Measurements from ENCODE around the gene UBXN1.
A peak's percentile ranks its signal among the peaks of the same experiment; 100 is the strongest.
"Not testable (repeated sequence)": the region's sequence is repeated elsewhere in the genome, so short reads cannot be mapped to it uniquely, and the experiment has no call there.

The UBXN1 gene

DNA sequence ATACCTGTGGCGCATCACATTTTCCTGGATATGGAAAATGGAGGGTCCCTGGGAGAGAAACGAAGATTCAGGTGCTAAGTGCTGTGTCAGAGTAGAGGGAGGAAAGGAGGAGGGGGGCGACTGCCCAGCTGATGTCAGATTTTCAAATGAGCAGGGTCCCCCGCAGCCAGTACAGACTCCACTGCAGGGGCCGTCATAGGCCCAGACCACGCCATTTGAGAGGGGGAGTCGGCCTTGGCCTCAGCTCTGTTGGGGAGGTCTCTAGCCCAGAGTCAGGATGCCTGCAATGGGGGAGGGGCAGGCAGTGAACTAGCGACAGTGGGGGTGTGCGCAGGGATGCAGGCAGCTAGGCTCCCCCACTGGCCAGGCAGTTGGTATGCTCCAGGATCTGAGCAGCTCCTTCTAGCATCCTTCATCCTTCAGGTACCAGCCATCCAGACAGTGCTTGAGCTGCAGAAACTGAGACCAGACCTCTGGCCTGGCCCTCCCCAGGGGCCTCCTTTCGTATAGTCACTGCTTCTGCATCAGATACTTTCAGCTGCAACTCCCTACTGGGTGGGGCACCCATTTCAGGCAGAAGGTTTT is 28.5 kb upstream of the UBXN1 start, which contains the start of the genes BSCL2 and GNG3:
Gene BSCL2 (minus strand): TSS at position 148 of the 585 bp plus-strand sequence. CDS start 229 bp downstream, outside the sequence.
Gene GNG3 (plus strand): TSS at position 400 of the 585 bp plus-strand sequence. CDS start 620 bp downstream, outside the sequence.
- DNase-seq, result peak; percentile 61 to 84

DNA sequence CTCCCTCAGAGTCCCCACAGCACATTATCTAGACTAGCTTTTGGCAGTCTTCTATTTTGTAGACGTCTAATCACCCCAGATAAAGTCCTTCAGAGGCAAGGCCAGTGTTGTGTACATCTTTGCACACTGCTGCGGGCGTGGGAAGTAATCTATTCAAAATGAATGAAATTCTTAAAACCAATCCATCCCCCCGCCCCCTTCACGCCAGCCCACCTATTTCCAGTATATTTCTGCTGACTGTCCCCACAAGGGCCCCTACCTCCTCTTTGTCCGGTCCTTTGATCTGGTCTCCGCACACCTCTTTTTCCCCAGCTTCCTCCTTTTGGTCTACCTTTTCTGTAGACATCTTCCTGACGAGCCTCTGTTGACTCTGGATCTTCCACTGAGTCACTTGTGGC is 28.0 kb upstream of the UBXN1 start:
- DNase-seq, result no peak

DNA sequence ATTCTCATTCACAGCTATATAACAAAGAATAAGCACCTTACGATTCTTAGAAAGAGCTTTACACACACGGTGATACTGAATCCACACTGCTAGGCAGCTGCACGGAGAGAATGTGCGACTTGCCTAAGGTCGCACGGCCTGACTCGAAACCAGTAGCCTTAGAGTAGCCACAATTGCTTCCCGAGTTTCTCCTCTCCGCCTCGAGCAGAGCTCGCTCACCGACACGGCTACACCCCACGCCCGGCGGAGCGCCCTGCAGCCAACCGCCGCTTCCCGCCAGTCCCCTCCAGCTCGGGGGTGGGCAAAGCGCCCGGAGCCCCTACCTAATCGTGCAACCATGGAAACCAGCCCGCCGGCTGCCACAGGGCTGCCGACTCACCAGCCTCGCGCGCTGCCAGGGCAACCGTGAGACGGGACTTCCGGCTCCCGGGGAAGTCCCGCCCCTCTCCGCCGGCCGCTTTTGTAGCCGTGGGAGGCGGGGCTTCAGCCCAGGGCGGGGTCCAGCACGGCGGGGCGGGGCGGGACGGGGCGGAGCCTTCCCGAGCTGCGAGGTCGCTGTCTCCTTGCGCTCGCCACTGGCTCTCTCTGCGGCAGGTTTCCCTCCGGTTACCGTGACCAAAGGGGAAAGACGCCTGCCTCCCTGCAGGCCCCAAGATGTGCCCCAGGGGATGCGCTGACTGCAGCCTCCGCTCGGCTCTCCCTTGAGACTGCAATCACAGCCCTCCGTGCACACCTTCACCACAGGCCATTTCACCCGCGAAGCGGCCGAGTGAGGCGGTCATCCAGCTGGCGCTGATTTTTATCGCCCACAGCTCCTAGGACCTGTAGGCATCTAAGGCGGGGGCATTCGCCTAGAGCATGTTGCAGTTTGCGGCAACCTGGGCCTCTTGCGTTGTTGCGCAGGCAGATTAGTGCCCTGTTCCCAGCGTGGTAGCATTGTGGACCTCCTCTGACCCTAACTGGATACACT is 27.3 kb upstream of the UBXN1 start:
- DNase-seq, result peak; percentile 92 to 95

DNA sequence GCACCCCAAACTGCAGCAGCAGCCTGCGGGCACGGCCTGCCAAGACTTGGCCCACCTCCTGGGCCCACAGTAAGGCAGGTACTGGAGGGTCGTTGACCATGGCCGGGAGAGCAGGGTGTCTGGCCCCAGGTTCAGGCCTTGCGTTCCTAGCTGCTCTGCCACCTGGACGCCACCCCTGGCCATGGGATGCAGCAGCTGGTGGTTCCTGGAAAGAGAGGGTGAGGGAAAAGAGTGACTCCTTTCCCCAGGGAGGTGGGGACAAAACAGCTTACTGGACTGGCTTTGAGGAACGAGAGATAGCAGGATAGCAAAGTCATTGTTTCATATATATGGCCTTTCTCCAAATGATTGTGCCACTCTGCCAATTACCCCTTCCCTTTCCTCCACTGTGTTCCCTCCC is 26.5 kb upstream of the UBXN1 start:
- no peak for DNase-seq

DNA sequence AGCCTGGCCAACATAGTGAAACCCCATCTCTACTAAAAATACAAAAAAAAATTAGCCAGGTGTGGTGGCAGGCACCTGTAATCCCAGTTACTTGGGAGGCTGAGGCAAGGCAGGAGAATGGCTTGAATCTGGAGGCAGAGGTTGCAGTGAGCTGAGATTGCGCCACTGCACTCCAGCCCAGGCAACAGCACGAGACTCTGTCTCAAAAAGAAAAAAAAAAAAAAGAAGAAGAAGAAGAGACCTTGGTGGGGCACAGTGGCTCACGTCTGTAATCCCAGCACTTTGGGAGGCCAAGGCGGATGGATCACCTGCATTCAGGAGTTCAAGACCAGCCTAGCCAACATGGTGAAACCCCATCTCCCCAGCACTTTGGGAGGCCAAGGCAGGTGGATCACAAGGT is 25.0 kb upstream of the UBXN1 start:
- DNase-seq, result not testable (repeated sequence)

DNA sequence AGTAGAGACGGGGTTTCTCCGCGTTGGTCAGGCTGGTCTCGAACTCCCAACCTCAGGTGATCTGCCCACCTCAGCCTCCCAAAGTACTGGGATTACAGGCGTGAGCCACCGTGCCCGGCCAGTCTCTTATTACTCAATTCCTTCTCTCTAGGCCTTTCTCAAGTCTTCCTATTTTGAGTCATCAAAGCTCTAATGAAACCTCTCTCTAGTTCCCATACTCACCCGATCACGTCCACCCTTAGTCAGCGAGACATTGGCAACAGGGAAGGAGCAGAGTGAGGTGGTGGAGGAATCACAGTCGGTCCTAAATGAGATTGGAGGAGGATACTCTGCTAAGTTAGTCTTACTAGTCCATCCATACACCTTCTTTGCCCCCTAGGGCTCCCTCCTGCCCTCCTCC is 23.4 kb upstream of the UBXN1 start:
- DNase-seq, result no peak

DNA sequence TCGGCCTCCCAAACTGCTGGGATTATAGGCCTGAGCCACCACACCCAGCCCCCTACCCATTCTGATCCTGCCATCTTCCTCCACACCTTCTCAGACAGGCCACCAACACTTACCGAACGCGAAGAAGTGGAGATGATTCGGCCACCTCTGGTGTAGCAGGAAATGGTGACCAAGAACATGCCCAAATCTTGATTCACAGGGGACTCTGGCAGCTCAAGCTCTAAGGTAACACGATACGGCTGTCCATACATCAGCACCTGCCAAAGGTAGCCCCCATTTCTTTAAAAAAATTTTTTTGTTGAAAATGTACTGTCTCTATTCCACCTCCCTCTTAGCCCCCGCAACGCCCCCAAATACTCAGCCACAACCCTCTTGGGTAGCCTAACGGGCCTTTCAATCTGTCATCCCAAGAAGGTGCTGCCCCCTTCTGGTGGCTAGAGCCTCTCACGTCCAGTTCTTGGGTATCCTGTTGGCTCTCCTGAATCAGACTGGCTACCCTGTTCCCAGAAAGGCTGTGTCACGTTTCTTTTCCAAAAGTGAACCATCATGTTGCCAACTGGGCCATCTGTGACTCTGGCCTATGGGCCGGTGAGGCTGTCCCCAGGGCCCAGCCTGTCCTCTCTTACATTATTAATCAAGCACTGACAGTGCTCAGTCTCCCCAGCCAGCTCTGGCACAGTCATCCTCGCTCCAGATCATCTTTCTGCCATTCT is 15.7 kb upstream of the UBXN1 start:
- peak; percentile 41 to 71 for DNase-seq

DNA sequence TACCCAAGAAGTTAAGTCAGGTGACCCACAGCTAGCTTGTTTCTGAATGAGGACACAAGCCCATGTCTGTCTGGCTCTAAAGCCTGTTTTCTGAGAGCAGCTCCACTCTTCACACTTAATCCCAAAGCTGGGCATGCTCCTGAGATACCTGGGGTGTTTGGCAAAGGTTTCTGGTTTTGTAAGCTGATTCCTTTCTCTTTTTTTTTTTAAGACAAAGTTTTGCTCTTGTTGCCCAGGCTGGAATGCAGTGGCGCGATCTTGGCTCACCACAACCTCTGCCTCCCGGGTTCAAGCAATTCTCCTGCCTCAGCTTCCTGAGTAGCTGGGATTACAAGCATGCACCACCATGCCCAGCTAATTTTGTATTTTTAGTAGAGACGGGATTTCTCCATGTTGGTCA is 14.8 kb upstream of the UBXN1 start:
- not testable (repeated sequence) for DNase-seq

DNA sequence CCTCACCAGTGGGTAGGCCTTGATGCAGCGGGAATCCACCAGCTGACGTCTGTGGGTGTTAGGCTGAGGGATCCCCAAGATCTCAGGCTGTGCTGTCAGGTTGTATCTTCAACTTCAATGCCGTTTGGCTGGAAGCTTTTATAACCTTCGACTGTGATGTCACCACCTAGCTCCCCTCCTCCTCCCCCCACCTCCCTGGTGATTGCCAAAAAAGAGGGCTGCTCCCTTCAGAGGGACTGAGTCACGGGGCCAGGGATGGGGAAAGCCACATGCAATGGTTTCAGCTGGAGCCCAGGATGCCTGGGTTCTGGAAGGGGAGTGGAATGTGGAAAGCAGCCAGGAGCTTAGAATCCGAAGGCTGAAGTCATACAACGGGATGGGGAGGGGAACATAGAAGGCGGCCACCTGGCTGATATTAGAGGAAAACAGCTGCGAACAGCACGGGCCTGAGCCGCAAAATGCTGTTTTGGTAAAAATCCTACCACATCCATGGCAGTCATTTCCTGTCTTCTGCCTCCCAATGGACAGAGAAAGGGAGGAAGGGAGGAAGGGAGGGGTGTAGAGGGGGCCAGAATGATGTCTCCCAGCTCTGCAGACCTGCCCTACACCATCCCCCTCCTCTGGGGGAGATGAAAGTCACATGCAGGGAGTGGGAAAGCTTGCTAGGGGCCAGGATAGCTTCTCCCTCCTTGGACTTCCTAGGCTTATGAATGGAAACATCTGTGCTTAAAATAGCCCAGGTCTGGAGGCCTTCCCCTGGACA is 10.7 kb upstream of the UBXN1 start, which contains the start of gene LRRN4CL:
Gene LRRN4CL (minus strand): TSS at position 110 of the 763 bp plus-strand sequence. CDS start 1,022 bp downstream, outside the sequence.
- peak in 1 of 2 donors; percentile 46 for DNase-seq

DNA sequence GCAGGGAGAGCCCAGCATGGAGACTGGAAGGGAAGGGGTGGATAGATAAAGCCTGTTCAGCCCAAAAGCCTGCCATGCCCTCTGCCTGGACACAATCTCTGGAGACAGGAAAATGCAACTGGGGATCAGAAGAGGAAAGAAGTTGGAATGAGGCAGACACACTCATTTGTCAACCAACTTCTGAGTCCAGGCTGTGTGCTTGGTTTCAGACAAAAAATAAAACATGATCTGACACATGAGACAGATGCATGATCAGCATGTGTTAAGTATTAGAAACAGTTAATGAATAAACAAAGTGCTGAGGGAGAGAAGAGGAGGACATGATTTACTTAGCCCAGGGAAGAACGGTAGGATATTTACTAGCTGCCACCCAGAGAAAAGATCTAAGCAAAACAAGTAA is 9.6 kb upstream of the UBXN1 start:
- DNase-seq, result no peak

DNA sequence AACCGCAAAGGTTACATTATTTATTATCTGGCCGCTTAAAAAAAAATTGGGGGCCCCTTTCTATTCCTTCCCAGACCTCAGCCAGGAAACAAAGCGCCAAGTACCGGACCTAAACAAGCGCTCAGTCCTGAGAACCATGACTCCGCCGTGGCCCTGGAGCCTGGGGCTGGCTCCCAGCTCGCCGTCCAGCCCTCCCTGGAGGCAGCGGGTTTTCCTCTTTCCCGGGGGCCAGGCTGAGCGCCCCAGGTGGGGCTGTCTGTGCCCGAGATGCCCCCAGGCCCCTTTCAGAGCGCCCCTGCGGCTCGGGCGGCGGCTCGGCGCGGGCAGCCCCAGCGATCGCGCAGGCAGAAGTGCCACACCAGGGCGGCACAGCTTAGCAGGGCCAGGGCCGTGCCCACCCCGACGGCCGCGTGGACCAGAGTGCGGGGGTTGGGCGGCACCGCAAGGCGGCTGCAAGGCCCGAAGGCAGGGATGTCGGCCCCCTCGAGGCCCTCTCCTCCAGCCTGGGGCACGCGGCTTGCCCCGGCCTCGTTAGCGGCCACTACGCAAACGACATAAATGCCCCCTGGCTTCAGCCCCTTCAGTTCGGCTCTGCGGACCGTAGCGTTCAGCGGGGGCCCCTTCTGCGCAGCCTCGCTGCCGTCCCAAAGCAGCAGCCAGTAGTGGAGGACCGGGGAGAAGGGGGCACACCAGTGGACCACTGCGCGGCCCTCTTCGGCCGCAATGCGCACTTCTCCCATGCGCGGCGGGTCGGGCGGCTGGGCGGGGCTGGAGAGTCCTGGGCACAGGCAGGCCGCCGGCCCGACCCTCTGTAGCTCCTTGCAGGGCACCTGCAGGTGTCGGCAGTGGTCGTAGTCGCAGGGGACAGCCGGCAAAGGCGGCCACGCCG is 8.9 kb upstream of the UBXN1 start:
- no peak for DNase-seq

DNA sequence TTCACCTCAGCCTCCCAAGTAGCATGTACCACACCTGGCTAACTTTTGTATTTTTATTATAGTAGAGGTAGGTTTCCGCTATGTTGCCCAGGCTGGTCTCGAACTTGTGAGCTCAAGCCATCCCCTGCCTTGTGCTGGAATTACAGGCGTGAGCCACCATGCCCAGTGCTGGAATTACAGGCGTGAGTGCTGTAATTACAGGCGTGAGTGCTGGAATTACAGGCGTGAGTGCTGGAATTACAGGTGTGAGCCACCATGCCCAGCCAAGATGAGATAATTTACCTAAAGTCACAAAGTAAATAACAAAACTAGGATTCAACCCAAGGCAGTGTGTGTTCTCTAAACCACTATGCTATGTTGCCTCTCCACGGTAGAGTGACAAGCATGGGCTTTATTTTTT is 3.6 kb upstream of the UBXN1 start:
- no peak for DNase-seq

DNA sequence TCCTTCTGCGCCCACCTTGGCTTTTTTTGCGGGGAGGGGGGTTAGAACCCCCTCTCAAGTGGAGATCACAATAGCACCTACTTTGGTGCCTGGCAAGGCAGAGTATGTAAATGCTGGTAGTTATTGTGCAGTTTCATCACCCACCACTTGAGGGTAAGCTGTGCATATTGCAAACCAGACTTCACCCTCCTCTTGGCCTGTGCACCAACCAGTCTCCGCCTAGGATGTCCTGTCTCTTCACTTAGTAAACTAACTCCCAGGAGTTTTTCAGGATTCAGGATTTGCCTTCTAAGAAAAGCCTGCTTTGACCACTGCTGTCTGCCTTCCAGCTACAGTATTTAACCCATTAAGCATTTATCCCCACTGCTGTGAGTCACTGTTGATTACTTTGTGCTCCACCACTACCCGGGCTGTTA is 2.0 kb upstream of the UBXN1 start:
- peak in 1 of 2 donors; percentile 21 for DNase-seq

DNA sequence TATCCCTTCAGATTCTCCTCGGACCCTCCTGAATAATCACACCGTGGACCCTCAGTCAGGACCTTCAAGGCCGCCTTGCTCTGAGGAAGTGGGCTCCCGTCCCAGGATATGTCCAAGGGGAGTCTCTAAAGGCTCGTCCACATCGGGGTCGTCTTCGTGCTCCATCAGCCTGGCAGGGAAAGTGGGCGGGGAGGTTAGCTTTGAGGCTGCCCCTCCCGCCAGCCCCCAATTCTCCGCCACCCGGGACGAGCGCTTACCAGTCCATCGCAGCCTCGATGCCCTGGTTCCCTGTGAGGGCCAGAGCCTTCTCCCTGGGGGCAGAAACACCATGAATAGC is 472 bp downstream of the UBXN1 start:
- no peak for DNase-seq

DNA sequence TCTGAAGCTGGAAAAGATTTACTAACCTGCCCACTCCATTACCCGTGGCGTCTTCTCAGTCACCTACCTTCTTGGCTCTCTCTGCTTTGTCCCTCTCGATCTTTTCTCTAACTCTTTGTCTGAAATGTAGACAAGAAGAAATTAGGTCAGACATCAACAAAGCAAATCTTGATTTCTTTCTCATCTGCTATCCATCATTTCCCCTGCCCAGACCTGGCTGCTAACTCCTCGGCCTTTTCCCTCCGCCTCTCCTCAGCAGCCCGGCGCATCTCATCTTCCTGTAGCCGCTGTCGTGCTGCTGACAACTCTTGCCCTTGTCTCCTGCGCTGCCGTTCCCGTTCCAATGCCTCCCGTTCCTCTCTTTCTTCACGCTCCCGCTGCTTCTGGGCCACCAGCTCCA is 1.2 kb downstream of the UBXN1 start:
- DNase-seq, result no peak

DNA sequence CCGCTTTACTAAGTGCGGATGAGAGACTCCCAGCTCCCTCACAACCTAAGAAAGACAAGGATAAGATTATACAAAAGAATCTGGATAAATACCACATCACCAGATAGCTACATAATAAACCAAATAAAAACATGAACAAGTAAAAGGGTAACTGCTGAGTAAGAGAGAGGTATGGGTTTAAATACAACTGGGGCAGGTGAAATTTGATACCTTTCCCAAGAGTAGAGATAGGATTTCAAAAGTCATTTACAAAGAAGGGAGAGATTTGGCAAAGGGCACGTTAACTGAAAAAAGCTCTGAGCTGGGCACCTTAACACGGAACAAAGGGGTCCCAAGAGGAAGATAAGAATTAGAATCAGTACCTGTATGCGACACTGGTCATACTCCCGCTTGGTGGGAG is 1.7 kb downstream of the UBXN1 start:
- no peak for DNase-seq

DNA sequence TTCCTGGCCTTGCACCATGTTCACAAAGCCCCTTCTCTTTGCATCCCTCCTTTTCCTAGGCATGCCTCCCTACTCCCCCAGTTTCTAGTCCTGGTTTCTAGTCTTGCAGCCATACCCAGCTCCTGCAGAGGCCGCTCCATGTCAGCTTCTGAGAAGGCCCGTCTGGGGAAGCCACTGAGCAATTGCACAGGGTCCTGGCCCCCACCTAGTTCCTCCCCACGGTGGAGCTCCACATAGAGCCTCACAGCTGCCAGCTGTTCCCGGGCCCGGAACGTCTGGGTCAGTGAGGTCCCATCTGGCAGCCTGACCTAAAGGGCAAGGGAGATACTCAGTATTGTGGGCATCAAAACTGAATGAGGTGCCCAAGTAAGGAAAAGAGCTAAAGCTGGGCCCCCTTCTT is 2.2 kb downstream of the UBXN1 start:
- no peak for DNase-seq

DNA sequence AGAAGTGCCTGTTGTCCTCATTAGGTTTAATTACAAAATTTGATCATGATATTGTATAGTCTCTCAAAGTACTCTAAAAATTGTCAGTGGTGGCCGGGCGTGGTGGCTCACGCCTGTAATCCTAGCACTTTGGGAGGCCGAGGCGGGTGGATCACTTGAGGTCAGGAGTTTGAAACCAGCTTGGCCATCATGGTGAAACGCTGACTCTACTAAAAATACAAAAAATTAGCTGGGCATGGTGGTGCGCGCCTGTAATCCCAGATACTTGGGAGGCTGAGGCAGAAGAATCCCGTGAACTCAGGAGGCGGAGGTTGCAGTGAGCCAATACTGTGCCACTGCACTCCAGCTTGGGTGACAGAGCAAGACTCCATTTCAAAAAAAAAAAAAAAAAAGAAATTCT is 3.5 kb downstream of the UBXN1 start:
- not testable (repeated sequence) for DNase-seq

DNA sequence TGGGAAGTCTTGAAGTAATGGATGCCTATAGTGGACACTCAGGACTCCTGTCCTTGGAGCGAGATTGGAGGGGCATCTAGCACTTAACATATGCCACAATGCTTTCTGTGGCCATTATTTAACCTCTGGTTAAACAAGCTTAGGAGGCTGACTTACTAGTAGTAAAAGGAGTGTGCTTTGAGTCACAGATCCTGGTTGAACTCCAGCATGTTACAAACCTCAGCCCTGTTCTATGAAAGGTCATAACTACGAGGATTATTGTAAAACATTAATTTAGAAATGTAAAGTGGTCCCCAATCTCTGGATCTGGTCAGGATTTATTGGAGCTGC is 5.7 kb downstream of the UBXN1 start:
- DNase-seq, result no peak

DNA sequence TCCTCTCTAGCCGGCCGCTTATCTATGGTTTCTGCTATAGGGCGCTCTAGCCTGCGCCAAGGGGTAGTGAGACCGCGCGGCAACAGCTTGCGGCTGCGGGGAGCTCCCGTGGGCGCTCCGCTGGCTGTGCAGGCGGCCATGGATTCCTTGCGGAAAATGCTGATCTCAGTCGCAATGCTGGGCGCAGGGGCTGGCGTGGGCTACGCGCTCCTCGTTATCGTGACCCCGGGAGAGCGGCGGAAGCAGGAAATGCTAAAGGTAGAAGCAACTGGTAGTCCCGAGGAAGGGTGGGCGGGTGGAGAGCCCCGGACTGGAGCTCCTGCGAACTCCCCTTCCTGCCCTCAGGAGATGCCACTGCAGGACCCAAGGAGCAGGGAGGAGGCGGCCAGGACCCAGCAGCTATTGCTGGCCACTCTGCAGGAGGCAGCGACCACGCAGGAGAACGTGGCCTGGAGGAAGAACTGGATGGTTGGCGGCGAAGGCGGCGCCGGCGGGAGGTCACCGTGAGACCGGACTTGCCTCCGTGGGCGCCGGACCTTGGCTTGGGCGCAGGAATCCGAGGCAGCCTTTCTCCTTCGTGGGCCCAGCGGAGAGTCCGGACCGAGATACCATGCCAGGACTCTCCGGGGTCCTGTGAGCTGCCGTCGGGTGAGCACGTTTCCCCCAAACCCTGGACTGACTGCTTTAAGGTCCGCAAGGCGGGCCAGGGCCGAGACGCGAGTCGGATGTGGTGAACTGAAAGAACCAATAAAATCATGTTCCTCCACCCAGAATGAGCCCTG is 7.1 kb downstream of the UBXN1 start, which contains the start of the genes LBHD1 and UQCC3:
Gene LBHD1 (minus strand): TSS at position 660 of the 782 bp plus-strand sequence. CDS start 2,236 bp downstream, outside the sequence.
Gene UQCC3 (plus strand): TSS at position 66 of the 782 bp plus-strand sequence. CDS start 73 bp downstream, at position 139.
- DNase-seq, result peak; percentile 67 to 82

All from hippocampal formation (tissue), 2 donors.